Activated T-helper 2 cell treated with anti-CD3 and anti-CD28 coated beads, Interferon-gamma antibody, Interleukin-2, Interleukin-4, amounts not matched to agents 10 μg/mL and 5 μg/mL and 100 μg/mL, durations not matched to agents 14 hours and 24 hours and 36 hours (primary cell): ENCODE results near the gene NR6A1. TPM values are rescaled to one million over a fixed set of nuclear protein-coding genes. Genes with fewer than 3 reads are reported as not detected.

Experiments
- DNase-seq: peaks from one replicate; pipeline ENCODE4 v3.0.0; 2021; ENCODE audit warnings: low spot score
- H3K27ac Mint-ChIP-seq: one replicate; pipeline ENCODE4 v1.8.0; 2021; ENCODE audit warnings: mixed read lengths
- H3K27me3 Mint-ChIP-seq: one replicate; pipeline ENCODE4 v1.8.0; 2021; ENCODE audit warnings: low read depth, mixed read lengths
- H3K36me3 Mint-ChIP-seq: one replicate; pipeline ENCODE4 v1.8.0; 2021; ENCODE audit warnings: low read depth, mixed read lengths
- H3K4me1 Mint-ChIP-seq: one replicate; pipeline ENCODE4 v1.8.0; 2021; ENCODE audit warnings: low read depth, mixed read lengths
- H3K4me3 Mint-ChIP-seq: one replicate; pipeline ENCODE4 v1.8.0; 2021; ENCODE audit warnings: low read depth, mild to moderate bottlenecking, moderate library complexity, mixed read lengths
- H3K9me3 Mint-ChIP-seq: one replicate; pipeline ENCODE4 v1.8.0; 2021; ENCODE audit warnings: mixed read lengths
- intact Hi-C: fragments of 100-400 bp; cut with micrococcal nuclease; formaldehyde crosslinking; loops from one replicate; pipeline ENCODE4 v1.15.1; 2023
- total RNA-seq: library from RNA; stranded (reverse); gene quantifications from 2 replicates; pipeline ENCODE4 v1.2.3, GENCODE V29; 2022

The NR6A1 gene
- total RNA-seq, 1 donor from 2014 or later = 1.5 TPM

DNA sequence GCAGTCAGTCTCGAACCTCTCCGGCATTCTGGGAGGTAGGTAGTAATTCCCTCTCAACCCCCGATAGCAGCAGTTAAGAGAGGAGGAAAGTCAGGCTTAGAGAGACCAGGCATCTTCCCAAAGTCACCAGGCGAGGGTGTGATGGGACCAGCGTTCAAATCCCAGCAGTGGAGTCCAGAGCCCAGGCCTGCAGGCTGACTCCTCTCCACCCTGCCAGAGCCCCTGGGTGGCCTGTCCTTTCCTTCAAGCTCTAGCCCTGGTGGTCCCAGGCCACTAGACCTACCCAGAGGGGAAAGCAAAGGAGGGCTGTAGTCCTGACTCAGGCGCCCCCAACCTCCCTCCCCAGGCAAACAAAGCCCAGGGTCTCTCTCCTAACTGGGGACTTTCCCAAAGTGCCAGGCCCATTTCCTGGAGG is 259.7 kb downstream of the NR6A1 start:
- no peak overlapping the region for H3K27ac Mint-ChIP-seq
- H3K4me1 Mint-ChIP-seq = no peaks in the 10 kb centered on the region
- no peaks in the 10 kb centered on the region for H3K27me3 Mint-ChIP-seq

DNA sequence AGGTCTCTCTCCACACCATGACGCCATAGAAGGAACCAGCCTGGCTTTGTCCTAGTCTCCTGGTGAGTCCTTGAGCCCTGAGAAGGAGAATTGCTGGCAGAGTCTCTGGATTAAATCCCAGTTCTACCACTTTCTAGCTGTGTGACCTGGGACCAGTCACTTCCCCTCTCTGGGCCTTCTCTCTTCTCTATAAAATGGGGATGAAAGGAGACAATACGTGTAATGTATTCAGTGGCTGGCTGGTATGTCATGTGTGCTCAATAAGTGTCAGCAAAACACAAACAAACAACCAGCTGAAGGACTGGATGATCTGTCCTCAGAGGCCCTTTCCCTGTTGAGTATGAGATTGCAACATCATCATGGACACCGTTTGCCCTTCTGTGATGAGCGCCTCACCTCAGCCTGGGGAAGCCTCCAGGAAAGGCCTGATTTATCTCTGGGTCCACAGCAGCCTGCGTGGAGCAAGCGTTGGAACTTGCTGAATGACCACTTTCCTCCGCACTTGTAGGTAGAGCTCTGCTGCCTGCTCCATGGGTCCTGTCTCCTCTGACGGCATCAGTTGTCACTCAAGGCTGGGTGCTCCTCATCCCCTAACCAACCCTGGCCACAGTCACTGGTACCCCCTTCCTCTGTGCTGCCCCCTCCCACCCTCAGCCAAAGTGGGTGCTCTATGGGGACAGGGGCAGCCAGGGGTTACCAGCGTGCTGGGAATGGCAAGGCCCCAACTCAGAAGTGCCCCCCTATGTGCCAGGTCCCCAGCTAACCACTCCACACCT is 260.3 kb downstream of the NR6A1 start:
- Mint-ChIP-seq H3K36me3 (no peaks in the 10 kb centered on the region), H3K4me3 (no peak overlapping the region), H3K27ac (no peak overlapping the region), H3K4me1 (no peaks in the 10 kb centered on the region), H3K27me3 (peaks cover 2% of the 10 kb centered on the region), H3K9me3 (no peaks in the 10 kb centered on the region)
- DNase-seq = no peak
- intact Hi-C loops = no loop called here

More for the DNA sequence above, 259.7 kb downstream of the NR6A1 start:
- intact Hi-C loops = no loop called here
- H3K36me3 Mint-ChIP-seq = no peaks in the 10 kb centered on the region
- DNase-seq = no peak
- no peaks in the 10 kb centered on the region for H3K9me3 Mint-ChIP-seq
- H3K4me3 Mint-ChIP-seq = no peak overlapping the region

DNA sequence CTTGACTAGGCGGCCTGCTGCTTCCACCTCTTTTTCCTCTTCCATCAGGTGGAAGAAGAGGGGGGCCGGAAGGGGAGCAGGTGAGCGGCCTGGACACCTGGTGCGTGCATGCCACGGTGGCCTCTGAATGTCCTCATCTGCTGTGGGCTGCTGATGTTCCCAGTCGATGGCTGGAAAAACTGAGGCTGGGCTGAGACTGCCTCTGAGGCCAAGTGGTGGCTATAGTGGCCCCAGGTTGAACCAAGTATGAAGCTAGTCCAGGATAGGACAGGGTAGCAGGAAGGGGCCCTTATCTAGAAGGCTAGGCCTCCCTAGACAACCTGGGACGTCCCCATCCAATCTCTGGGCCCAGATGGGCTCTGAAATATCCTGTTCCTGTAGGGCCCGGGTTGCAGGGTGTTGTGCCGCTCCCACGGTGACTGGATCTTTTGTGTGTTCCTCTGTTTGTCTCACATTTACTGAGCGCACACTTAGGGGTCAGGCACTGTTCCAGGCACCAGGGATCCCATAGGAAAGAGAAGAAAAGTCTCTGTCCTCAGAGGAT is 263.2 kb downstream of the NR6A1 start:
- intact Hi-C loops = no loop called here
- H3K27ac Mint-ChIP-seq = no peak overlapping the region
- H3K9me3 Mint-ChIP-seq = no peaks in the 10 kb centered on the region
- peaks cover 3% of the 10 kb centered on the region for H3K36me3 Mint-ChIP-seq
- H3K27me3 Mint-ChIP-seq = peaks cover 16% of the 10 kb centered on the region
- H3K4me1 Mint-ChIP-seq = peaks cover 4% of the 10 kb centered on the region
- no peak overlapping the region for H3K4me3 Mint-ChIP-seq
- no peak for DNase-seq

DNA sequence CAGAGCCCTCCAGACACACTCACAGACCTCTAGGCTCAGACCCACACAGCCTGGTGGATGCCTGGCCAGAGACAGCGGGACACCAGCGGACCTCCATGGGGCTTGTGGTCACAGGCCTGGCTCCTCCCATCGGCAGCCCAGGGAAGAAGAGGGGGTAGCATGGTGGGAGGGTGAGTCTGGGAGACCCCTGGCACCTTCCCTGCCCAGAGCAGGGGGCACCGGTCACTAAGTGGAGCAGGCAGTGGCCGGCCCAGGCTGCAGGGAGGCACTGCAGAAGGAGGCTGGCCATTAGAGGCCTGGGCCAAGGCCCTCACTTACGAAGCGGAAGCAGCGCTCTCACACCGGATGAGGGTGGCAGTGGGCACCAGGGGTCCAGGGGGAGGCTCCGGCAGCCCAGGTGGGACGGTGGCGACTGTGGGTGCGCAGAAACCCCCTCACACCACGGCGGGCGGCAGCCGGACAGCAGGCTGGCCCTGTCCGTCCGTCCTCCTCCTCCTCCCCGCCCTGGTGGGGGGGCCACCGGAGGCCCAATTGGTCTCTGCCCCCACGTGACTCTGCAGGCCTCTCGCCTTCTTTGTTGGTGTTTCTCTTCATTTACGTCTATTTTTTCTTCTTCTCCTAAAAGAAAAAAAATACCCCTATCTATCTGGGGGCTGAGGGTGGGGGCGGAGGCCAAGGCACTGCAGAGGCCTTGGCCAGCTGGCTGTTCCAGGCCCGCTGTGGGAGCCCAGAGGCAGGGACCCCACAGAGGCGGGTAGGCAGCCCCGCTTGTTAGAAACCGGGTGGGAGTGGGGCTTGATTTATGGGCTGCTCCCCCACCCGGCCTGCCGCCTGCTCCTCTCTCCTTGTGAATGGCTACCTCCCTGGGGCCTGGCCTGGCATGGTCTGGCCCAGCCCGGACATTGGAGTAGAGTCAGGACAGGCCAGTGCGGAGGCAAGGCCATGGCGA is 263.9 kb downstream of the NR6A1 start, which contains the start of gene NR5A1:
TSS of gene NR5A1 (minus strand) at position 469 of the 949 bp plus-strand sequence. CDS start 4,004 bp downstream, outside the sequence.
- H3K27me3 Mint-ChIP-seq = peaks cover 20% of the 10 kb centered on the region
- intact Hi-C loops = no loop called here
- H3K27ac Mint-ChIP-seq = no peak within 1 kb of the TSS

DNA sequence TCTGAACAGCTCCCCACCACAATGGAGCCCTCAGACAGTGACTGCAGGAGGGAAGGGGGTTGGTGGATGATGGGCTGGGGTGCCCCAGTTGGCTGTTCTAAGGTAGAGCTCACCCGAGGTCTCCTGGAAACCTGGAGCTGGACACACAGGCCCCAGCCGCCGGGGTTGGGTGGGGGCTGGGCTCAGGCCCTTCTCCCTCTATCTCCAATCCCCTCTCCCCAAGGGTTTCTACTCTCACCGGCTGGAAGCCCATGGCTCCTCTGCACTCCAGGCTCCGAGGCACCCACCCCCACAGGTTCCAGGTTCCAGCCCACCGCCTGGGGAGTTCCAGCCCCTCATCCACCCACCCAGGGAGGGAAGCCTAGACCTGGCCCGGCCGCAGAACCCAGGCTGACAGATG is 264.7 kb downstream of the NR6A1 start:
- DNase-seq = no peak
- no peaks in the 10 kb centered on the region for H3K9me3 Mint-ChIP-seq
- H3K27ac Mint-ChIP-seq = no peak overlapping the region
- peaks cover 4% of the 10 kb centered on the region for H3K4me1 Mint-ChIP-seq
- H3K36me3 Mint-ChIP-seq = peaks cover 3% of the 10 kb centered on the region
- peaks cover 21% of the 10 kb centered on the region for H3K27me3 Mint-ChIP-seq
- H3K4me3 Mint-ChIP-seq = no peak overlapping the region
- intact Hi-C loops = no loop called here

More for the DNA sequence above, 263.9 kb downstream of the NR6A1 start, which contains the start of gene NR5A1:
- Mint-ChIP-seq H3K36me3 (peaks cover 3% of the 10 kb centered on the region), H3K4me3 (no peak within 1 kb of the TSS), H3K4me1 (peaks cover 4% of the 10 kb centered on the region), H3K9me3 (no peaks in the 10 kb centered on the region)
- no peak for DNase-seq

DNA sequence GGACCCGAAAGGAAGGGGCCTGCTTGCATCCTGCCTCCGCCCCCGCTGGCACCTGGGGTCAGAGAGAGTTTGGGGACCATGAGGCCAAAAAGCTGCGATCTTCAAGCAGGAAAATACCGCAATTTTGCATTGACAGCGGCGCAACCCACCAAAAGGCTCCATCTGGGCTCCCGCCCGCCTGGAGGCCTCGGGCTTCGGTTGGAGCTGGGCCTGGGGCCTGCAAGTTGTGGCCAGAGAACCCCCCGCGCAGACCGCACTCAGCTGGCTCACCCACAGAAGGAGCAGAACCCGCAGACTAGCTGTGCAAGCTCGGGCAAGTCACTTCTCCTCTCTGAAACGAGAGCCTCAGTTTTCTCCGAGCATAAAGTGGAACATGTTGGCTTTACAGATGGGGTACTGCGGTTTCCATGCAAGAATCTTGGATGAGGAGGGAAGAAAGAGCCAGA is 265.2 kb downstream of the NR6A1 start:
- no peak overlapping the region for H3K4me3 Mint-ChIP-seq
- H3K27ac Mint-ChIP-seq = no peak overlapping the region
- H3K27me3 Mint-ChIP-seq = peaks cover 21% of the 10 kb centered on the region
- intact Hi-C loops = no loop called here
- peaks cover 3% of the 10 kb centered on the region for H3K36me3 Mint-ChIP-seq
- H3K4me1 Mint-ChIP-seq = peaks cover 4% of the 10 kb centered on the region
- no peaks in the 10 kb centered on the region for H3K9me3 Mint-ChIP-seq
- no peak for DNase-seq

DNA sequence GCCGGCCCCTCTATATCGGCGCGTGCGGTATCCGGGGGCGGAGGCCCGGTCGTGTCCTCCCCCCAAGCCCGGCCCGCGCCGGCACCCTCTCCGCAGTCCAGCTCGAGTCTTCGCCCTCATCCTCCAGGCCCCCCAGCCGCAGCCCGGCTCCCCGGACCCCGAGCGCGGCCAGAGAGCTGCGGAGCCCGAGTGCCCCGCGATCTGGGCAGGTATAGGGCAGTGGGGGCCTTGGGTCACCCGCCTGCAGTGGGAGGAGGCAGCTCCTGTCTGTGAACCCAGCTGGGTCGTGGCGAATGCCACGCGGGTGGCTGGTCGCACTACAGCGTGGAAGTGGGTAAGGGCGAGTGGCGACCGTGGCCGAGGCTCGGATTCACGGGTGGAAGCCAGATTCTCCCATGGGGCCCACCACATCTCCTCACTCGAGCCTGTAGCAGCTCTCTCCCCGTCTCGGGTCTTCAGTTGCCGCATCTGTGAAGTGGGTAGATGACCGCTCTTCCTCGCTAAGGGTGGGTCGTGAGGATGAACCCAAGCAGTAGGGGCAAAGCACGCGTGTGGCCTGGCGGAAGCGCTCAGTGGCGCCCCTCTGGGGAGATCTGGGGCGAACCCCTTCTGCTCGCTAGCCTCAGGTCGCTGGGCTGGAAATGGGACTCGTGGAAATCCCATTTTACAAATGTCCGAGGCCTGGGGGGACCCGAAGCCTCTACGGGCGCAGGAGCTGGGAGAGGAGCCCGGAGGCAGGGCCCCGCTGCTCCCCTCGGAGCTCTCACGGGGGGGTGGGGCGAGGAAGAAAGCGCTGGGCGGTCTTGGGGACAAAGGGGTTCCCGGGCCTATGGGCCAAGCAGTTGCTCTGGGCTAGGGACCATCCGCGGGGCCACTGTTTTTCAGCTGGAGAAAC is 265.9 kb downstream of the NR6A1 start:
- H3K4me3 Mint-ChIP-seq = no peak overlapping the region

DNA sequence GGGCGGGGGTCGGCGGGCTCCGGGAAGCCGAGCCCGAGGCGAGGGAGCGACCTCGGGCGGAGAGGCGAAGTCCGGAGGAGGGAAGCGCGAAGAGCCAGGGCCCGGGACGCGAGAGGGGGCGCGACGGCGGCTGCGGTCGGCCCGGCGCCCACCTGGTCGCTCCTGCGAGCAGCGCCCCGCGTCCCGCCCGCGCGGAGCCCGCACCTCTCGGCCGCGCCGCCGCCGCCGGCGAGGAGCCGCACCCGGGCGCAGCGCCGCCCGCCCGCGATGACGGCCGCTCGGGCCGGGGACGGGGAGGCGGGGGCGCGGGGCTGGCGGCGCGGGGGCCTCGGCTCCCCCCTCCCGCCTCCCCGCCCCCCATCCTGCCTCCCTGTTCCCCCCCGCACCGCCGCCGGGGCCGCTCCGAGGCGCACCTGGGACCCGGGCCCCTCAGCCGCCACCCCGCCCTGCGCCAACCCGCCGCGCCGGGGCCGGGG is 266.5 kb downstream of the NR6A1 start:
- no peak overlapping the region for H3K27ac Mint-ChIP-seq
- H3K27me3 Mint-ChIP-seq = peaks cover 22% of the 10 kb centered on the region
- H3K9me3 Mint-ChIP-seq = no peaks in the 10 kb centered on the region
- H3K4me1 Mint-ChIP-seq = peaks cover 4% of the 10 kb centered on the region
- intact Hi-C loops = no loop called here
- DNase-seq = no peak
- no peak overlapping the region for H3K4me3 Mint-ChIP-seq
- peaks cover 3% of the 10 kb centered on the region for H3K36me3 Mint-ChIP-seq

More for the DNA sequence above, 265.9 kb downstream of the NR6A1 start:
- no peaks in the 10 kb centered on the region for H3K9me3 Mint-ChIP-seq
- peaks cover 4% of the 10 kb centered on the region for H3K4me1 Mint-ChIP-seq
- intact Hi-C loops = no loop called here
- H3K27me3 Mint-ChIP-seq = peaks cover 21% of the 10 kb centered on the region
- DNase-seq = no peak
- H3K36me3 Mint-ChIP-seq = peaks cover 3% of the 10 kb centered on the region
- H3K27ac Mint-ChIP-seq = no peak overlapping the region

DNA sequence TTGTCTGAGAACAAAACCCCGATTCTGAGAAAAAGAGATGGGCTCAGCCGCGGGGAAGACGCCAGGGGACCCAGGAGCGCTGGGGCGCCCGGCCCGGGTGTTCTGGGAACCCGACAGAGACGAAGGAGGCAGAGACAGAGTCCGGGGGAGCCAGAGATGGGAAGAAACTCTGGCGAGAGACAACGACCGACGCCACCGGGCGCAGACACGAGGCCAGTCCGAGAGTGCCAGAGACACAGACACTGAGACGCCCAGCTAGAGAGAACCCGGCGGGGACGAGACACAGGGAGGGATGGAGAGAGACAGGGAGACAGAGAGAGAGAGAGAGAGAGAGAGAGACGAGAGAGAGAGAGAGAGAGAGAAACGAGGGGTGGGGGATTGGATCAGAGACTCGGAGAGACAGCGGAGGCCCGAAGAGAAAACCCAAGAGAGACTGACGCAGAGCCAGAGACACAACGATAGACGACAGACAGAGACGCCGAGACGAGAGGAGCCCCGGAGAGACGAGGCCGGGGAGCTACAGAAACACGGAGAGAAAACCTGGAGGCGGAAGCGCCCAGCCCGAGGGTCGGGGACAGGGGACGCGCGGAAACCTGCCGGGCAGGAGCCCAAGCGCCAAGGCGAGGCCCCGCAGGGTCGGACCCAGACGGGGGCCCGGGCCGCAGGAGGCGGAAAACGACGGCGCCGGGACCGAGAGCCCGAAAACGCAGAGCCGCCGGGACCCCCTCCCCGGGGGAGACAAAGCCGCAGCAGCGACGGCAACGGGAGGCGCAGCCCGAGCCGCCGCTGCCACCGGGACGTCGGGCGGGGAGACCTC is 267.2 kb downstream of the NR6A1 start:
- Mint-ChIP-seq H3K4me1 (peaks cover 9% of the 10 kb centered on the region), H3K9me3 (no peaks in the 10 kb centered on the region), H3K27ac (no peak overlapping the region), H3K27me3 (peaks cover 23% of the 10 kb centered on the region), H3K4me3 (peak overlapping the region; percentile 5), H3K36me3 (peaks cover 3% of the 10 kb centered on the region)
- no peak for DNase-seq
- intact Hi-C loops = no loop called here

DNA sequence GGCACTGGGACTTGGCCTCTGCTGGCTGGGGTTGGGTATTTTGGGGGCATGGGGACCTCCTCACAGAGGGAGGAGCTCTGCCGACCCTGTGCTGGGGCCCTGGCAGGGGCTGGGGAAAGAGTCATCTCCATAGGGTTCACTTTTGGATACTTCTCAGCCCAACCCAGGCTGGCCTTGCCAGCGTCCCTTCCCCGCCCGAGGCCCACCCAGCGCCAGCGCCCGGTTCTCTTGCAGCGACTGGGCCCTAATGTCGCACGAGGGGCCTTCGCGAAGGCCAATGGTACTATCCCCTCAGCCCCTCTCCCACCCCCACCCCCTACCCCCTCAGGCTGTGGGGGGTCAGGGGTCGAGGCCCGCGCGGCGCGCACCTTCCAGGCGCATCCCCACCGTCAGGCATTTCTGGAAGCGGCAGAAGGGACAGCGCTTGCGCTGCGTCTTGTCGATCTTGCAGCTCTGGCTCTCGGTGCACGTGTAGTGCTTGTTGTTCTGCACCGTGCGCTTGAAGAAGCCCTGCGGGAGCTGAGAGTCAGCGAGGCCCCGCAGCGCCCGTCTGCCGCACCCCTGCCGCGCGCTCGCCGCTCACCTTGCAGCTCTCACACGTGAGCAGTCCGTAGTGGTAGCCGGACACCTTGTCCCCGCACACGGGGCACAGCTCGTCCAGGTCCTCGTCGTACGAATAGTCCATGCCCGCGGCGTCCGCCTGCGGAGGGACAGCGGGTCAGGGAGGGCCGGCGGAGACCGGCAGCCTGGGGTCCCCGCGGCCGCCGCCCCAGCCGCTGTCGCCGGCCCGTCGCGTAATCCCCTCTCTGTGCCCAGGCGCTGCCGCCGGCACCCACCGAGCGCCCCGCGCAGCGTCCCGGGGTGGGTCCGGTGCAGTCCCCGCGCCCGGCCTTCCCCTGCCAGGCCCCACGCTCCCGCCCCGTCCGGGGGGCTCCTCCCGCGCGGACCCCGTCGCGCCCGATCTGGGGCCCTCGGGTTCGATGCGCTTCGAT is 268.1 kb downstream of the NR6A1 start:
- Mint-ChIP-seq H3K4me1 (peaks cover 9% of the 10 kb centered on the region), H3K27ac (no peak overlapping the region), H3K9me3 (no peaks in the 10 kb centered on the region), H3K4me3 (no peak overlapping the region), H3K27me3 (peaks cover 23% of the 10 kb centered on the region), H3K36me3 (peaks cover 3% of the 10 kb centered on the region)
- no peak for DNase-seq
- intact Hi-C loops = no loop called here
